ENCODE measurements around the gene NTM. TPM values are rescaled to one million over a fixed set of nuclear protein-coding genes. Genes with fewer than 3 reads are reported as not detected.

NTM gene
- total RNA-seq, 1 experiment from 2014 or later, result not detected

DNA sequence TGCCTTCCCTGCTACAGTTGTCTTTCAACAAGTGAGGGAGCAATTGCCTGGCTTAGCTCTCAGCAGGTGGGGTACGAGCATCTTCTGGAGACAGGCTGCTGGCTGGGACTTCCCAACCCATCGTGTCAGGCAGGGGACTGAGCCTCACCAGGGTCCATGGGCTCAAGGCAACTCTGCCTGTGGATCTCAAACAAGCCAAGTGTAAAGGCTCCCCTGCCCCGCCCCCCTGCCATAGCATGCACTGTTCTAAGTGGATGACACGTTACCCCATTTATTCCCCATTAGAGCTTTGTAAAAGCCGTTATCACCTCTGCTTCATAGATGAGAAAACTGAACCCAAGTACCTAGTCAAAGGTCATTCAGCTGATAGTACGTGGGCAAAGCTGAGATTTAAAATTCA is 222.9 kb downstream of the NTM start:
- Histone ChIP-seq H3K4me2 (ENCODE audit: low read length) (no peak overlapping the region), H3K9ac (ENCODE audit: low read length) (no peak overlapping the region), H3K9me2 (ENCODE audit: insufficient read depth) (no peaks in the 10 kb centered on the region), H3K27me3 (ENCODE audit: insufficient read depth, low read length) (no peaks in the 10 kb centered on the region), H3K9me3 (ENCODE audit: control insufficient read depth in 1 of 2, insufficient read depth in 1 of 2, low read depth in 1 of 2, low read length in 2 of 2) (peaks cover 0 to 9% of the 10 kb centered on the region in 2 experiments; a peak in 2 of 4 replicates), H2AFZ (ENCODE audit: low read depth, low read length, poor library complexity, severe bottlenecking) (no peak overlapping the region), H3K79me2 (ENCODE audit: insufficient read depth, low read length) (no peaks in the 10 kb centered on the region), H3K27ac (ENCODE audit: low read depth, low read length) (no peak overlapping the region), H3K4me3 (replicated peaks in 1 of 2; ENCODE audit: low read depth in 1 of 2, low read length in 2 of 2) (no peak overlapping the region), H4K20me1 (ENCODE audit: insufficient read depth) (no peaks in the 10 kb centered on the region), H3K36me3 (ENCODE audit: control insufficient read depth in 1 of 2, insufficient read depth in 2 of 2, low read length in 2 of 2) (no peaks in the 10 kb centered on the region), H3K4me1 (ENCODE audit: control insufficient read depth in 1 of 2, insufficient read depth in 2 of 2, low read length in 2 of 2) (no peaks in the 10 kb centered on the region)
- no TSS peak for BruUV-seq (replicated peaks)
- no peak for ATAC-seq
- intact Hi-C loops (cut with micrococcal nuclease), result no loop called here
- ChIA-PET POLR2A (no interaction called here), CTCF (no interaction called here), RAD21 (ENCODE audit: low non-redundant PET in 1 of 2, low total read pairs in 2 of 2, uncharacterized antibody in 2 of 2, unreplicated experiment in 2 of 2) (no interaction called here)
- TF ChIP-seq FOSL1 (IDR thresholded peaks at IDR 0.05; ENCODE audit: low read depth), result no peak
- TF ChIP-seq, protein P1, sequence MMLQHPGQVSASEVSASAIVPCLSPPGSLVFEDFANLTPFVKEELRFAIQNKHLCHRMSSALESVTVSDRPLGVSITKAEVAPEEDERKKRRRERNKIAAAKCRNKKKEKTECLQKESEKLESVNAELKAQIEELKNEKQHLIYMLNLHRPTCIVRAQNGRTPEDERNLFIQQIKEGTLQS (IDR thresholded peaks at IDR 0.05), result no peak
- no peak for TF ChIP-seq TCF7L2 (IDR thresholded peaks at IDR 0.05; ENCODE audit: borderline replicate concordance, extremely low read depth, insufficient read depth, insufficient read length)
- TF ChIP-seq SP1 (IDR thresholded peaks at IDR 0.05; ENCODE audit: low read depth), result no peak
- TF ChIP-seq CTCF (IDR thresholded peaks at IDR 0.05 in 2 of 3, conservative IDR thresholded peaks at IDR 0.05 in 1 of 3; ENCODE audit: borderline replicate concordance in 1 of 3, insufficient read depth in 1 of 3, low read depth in 2 of 3, low read length in 2 of 3), result no peak
- no peak for TF ChIP-seq POLR2AphosphoS5 (IDR thresholded peaks at IDR 0.05; ENCODE audit: low read depth, low read length)
- TF ChIP-seq EZH2phosphoT487 (IDR thresholded peaks at IDR 0.05; ENCODE audit: borderline replicate concordance), result no peak
- TF ChIP-seq ELF1 (IDR thresholded peaks at IDR 0.05; ENCODE audit: borderline replicate concordance, low read depth), result no peak
- TF ChIP-seq CBX3 (IDR thresholded peaks at IDR 0.05; ENCODE audit: low read depth), result no peak
- TF ChIP-seq ZNF274 (IDR thresholded peaks at IDR 0.05; ENCODE audit: low read depth, low read length), result no peak
- TF ChIP-seq JUND (IDR thresholded peaks at IDR 0.05), result no peak
- TF ChIP-seq, protein P2, sequence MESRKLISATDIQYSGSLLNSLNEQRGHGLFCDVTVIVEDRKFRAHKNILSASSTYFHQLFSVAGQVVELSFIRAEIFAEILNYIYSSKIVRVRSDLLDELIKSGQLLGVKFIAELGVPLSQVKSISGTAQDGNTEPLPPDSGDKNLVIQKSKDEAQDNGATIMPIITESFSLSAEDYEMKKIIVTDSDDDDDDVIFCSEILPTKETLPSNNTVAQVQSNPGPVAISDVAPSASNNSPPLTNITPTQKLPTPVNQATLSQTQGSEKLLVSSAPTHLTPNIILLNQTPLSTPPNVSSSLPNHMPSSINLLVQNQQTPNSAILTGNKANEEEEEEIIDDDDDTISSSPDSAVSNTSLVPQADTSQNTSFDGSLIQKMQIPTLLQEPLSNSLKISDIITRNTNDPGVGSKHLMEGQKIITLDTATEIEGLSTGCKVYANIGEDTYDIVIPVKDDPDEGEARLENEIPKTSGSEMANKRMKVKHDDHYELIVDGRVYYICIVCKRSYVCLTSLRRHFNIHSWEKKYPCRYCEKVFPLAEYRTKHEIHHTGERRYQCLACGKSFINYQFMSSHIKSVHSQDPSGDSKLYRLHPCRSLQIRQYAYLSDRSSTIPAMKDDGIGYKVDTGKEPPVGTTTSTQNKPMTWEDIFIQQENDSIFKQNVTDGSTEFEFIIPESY (IDR thresholded peaks at IDR 0.05; ENCODE audit: extremely low read depth, insufficient replicate concordance, low read length), result no peak
- no peak for TF ChIP-seq EZH2 (IDR thresholded peaks at IDR 0.05)
- TF ChIP-seq, protein P3, sequence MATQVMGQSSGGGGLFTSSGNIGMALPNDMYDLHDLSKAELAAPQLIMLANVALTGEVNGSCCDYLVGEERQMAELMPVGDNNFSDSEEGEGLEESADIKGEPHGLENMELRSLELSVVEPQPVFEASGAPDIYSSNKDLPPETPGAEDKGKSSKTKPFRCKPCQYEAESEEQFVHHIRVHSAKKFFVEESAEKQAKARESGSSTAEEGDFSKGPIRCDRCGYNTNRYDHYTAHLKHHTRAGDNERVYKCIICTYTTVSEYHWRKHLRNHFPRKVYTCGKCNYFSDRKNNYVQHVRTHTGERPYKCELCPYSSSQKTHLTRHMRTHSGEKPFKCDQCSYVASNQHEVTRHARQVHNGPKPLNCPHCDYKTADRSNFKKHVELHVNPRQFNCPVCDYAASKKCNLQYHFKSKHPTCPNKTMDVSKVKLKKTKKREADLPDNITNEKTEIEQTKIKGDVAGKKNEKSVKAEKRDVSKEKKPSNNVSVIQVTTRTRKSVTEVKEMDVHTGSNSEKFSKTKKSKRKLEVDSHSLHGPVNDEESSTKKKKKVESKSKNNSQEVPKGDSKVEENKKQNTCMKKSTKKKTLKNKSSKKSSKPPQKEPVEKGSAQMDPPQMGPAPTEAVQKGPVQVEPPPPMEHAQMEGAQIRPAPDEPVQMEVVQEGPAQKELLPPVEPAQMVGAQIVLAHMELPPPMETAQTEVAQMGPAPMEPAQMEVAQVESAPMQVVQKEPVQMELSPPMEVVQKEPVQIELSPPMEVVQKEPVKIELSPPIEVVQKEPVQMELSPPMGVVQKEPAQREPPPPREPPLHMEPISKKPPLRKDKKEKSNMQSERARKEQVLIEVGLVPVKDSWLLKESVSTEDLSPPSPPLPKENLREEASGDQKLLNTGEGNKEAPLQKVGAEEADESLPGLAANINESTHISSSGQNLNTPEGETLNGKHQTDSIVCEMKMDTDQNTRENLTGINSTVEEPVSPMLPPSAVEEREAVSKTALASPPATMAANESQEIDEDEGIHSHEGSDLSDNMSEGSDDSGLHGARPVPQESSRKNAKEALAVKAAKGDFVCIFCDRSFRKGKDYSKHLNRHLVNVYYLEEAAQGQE (IDR thresholded peaks at IDR 0.05; ENCODE audit: low read depth), result no peak
- DNase-seq (ENCODE audit: low read depth, low spot score), result no peak

Measured in HCT116 (cell line).